Measurements from ENCODE around the gene XRCC1. TPM values are rescaled to one million over a fixed set of nuclear protein-coding genes. Genes with fewer than 3 reads are reported as not detected.

The XRCC1 gene
- polyA plus RNA-seq, 3 donors = 13.1 to 23.0 (median 19.3) TPM

DNA sequence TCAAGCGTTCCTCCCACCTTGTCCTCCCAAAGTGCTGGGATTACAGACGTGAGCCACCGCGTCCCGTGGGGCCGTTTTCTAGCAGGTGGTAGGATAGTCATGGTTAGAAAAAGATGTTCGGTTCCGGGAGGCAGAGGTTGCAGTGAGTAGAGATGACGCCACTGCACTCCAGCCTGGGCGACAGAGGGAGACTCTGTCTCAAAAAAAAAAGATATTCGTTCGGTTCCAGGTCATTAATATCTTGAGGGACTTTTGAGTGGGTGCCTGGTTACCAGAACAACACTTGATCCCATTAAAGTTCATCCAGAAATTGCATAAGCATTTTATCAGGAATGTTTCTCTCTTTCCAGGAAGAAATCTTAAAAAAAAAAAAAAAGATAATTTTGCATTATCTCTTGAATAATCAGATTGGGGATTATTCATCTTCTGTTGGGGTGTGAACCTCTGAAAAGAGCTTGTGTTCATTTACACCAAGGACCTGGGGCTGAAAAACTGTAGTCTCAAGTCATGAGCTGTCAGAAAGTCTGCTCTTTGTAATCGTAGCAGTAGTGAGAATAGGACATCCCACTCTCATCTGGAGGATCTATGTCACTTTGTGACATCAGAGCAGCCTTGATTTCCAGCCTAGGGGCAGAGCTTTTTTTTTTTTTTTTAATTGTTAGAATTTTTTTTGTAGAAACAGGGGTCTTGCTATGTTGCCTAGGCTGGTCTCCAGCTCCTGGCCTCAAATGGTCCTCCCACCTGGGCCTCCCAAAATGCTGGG is 47.3 kb downstream of the XRCC1 start:
- Mint-ChIP-seq H3K27me3 (ENCODE audit: low read depth in 3 of 3) (peaks cover 0 to 2% (median 1%) of the 10 kb centered on the region in 3 donors), H3K4me1 (peaks cover 43% of the 10 kb centered on the region), H3K27ac (peak overlapping the region in 3 of 7 donors; percentile 18 to 32 (median 18)), H3K36me3 (peaks cover 1 to 3% of the 10 kb centered on the region in 2 donors), H3K4me3 (peak overlapping the region in 1 of 2 donors; percentile 24), H3K9me3 (no peaks in the 10 kb centered on the region)
- peaks cover 0 to 1% of the 10 kb centered on the region in 2 donors for H3K36me3 ChIP-seq (replicated peaks in 1 of 2; ENCODE audit: control insufficient read depth in 1 of 2, insufficient read depth in 2 of 2, low read length in 2 of 2)
- H3K4me2 ChIP-seq (replicated peaks; ENCODE audit: extremely low read depth, low read length, poor library complexity, severe bottlenecking) = no peak overlapping the region
- DNase-seq = no peak
- no peak overlapping the region for H3K27ac ChIP-seq (ENCODE audit: low read depth in 1 of 2, low read length in 2 of 2)
- TF ChIP-seq, protein P1, sequence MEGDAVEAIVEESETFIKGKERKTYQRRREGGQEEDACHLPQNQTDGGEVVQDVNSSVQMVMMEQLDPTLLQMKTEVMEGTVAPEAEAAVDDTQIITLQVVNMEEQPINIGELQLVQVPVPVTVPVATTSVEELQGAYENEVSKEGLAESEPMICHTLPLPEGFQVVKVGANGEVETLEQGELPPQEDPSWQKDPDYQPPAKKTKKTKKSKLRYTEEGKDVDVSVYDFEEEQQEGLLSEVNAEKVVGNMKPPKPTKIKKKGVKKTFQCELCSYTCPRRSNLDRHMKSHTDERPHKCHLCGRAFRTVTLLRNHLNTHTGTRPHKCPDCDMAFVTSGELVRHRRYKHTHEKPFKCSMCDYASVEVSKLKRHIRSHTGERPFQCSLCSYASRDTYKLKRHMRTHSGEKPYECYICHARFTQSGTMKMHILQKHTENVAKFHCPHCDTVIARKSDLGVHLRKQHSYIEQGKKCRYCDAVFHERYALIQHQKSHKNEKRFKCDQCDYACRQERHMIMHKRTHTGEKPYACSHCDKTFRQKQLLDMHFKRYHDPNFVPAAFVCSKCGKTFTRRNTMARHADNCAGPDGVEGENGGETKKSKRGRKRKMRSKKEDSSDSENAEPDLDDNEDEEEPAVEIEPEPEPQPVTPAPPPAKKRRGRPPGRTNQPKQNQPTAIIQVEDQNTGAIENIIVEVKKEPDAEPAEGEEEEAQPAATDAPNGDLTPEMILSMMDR (IDR thresholded peaks at IDR 0.05) = no peak
- intact Hi-C loops (cut with micrococcal nuclease) = loop anchor here in 1 of 2 donors (2.0 kb wide), 1 partner anchor 67 kb away; no protein-coding TSS in a partner anchor
- no peaks in the 10 kb centered on the region for H3K27me3 ChIP-seq (ENCODE audit: control insufficient read depth in 2 of 2, insufficient read depth in 2 of 2, low read length in 2 of 2)
- H3K4me1 ChIP-seq (ENCODE audit: control insufficient read depth in 1 of 2, insufficient read depth in 2 of 2, low read length in 2 of 2) = peaks cover 34 to 47% of the 10 kb centered on the region in 2 donors
- H4K20me1 ChIP-seq (ENCODE audit: insufficient read depth, low read length) = peaks cover 4% of the 10 kb centered on the region
- H3K4me3 ChIP-seq (replicated peaks in 1 of 3; ENCODE audit: low read depth in 2 of 3, low read length in 3 of 3) = no peak overlapping the region
- 90% methylated on average over 9 of the region's 13 CpGs for WGBS (ENCODE audit: insufficient coverage)
- H2AFZ ChIP-seq (ENCODE audit: insufficient read depth, low read depth, low read length, poor library complexity, severe bottlenecking) = no peak overlapping the region
- H3K79me2 ChIP-seq (ENCODE audit: insufficient read depth, low read length) = peaks cover 38% of the 10 kb centered on the region
- no peak overlapping the region for H3K9ac ChIP-seq (ENCODE audit: insufficient read depth, low read length, poor library complexity, severe bottlenecking)
- no peaks in the 10 kb centered on the region for H3K9me3 ChIP-seq (replicated peaks in 1 of 2; ENCODE audit: control insufficient read depth in 1 of 2, insufficient read depth in 1 of 2, low read length in 2 of 2)

DNA sequence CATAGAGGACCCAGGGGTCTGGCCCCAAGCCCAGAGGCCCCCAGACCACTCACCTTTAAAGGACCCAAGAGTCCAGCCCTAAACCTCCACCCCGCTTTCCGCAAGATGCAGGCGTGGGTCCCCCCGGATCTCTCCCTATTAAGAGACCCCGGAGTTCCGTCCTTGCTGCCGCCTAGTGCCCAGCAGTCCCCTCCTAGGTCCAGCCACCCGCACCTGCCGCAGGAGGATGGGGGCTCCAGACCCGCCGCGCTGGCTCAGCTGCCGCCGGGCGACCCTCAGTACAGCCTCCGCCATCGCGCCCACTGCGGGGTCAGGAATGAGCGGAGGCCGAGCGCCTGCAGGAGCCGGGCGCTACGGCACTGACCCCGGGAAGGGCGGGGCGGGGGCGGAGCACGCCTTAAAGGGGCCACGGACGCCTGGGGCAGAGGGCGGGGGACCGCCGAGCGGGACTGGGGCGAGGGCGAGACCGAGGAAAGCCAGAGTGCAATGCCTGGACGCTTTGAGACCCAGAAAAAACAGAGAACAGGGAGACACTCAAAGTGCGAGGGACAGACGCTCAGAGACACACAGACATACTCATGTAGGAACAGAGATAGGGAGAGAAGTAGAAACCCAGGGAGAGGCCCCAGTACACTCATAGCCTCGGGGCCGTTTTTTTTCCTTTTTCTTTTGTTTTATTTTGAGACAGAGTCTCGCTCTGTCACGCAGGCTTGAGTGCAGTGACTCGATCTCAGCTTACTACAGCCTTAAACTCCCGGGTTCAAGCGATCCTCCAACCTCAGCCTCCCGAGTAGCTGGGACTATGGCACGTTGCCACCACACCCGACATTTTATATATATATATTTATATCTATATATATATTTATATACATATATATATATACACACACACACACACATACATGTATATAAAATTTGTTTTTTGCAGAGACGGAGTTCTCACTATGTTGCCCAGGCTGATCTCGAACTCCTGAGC is 48.2 kb downstream of the XRCC1 start, which contains the start of gene ETHE1:
Gene ETHE1, minus strand, starts transcription at position 318 of the 976 bp plus-strand sequence. Its CDS starts 24 bp downstream, at position 294.
- peak within 1 kb of the TSS; percentile 96 for H2AFZ ChIP-seq (ENCODE audit: insufficient read depth, low read depth, low read length, poor library complexity, severe bottlenecking)
- Mint-ChIP-seq H3K9me3 (no peaks in the 10 kb centered on the region), H3K27me3 (ENCODE audit: low read depth in 3 of 3) (peaks cover 0 to 2% (median 1%) of the 10 kb centered on the region in 3 donors), H3K36me3 (peaks cover 4 to 7% of the 10 kb centered on the region in 2 donors), H3K4me3 (peak within 1 kb of the TSS; percentile 90 to 98), H3K27ac (peak within 1 kb of the TSS; percentile 81 to 97 (median 92)), H3K4me1 (peaks cover 34% of the 10 kb centered on the region)
- peak within 1 kb of the TSS; percentile 89 for H3K9ac ChIP-seq (ENCODE audit: insufficient read depth, low read length, poor library complexity, severe bottlenecking)
- peaks cover 27 to 40% of the 10 kb centered on the region in 2 donors for H3K4me1 ChIP-seq (ENCODE audit: control insufficient read depth in 1 of 2, insufficient read depth in 2 of 2, low read length in 2 of 2)
- H4K20me1 ChIP-seq (ENCODE audit: insufficient read depth, low read length) = peaks cover 4% of the 10 kb centered on the region
- peak; percentile 45 to 68 (median 59) for DNase-seq
- no peaks in the 10 kb centered on the region for H3K9me3 ChIP-seq (replicated peaks in 1 of 2; ENCODE audit: control insufficient read depth in 1 of 2, insufficient read depth in 1 of 2, low read length in 2 of 2)
- H3K4me2 ChIP-seq (replicated peaks; ENCODE audit: extremely low read depth, low read length, poor library complexity, severe bottlenecking) = peak within 1 kb of the TSS; percentile 99
- 5% methylated on average over 41 of the region's 54 CpGs for WGBS (ENCODE audit: insufficient coverage)
- peaks cover 46% of the 10 kb centered on the region for H3K79me2 ChIP-seq (ENCODE audit: insufficient read depth, low read length)
- H3K36me3 ChIP-seq (replicated peaks in 1 of 2; ENCODE audit: control insufficient read depth in 1 of 2, insufficient read depth in 2 of 2, low read length in 2 of 2) = peaks cover 0 to 8% of the 10 kb centered on the region in 2 donors
- peak within 1 kb of the TSS; percentile 60 to 89 for H3K27ac ChIP-seq (ENCODE audit: low read depth in 1 of 2, low read length in 2 of 2)
- H3K27me3 ChIP-seq (ENCODE audit: control insufficient read depth in 2 of 2, insufficient read depth in 2 of 2, low read length in 2 of 2) = no peaks in the 10 kb centered on the region
- TF ChIP-seq, protein P1 (IDR thresholded peaks at IDR 0.05) = no peak
- intact Hi-C loops (cut with micrococcal nuclease) = loop anchor here in 1 of 2 donors (2.0 kb wide), 1 partner anchor 68 kb away; no protein-coding TSS in a partner anchor
- peak within 1 kb of the TSS; percentile 44 to 98 (median 91) for H3K4me3 ChIP-seq (replicated peaks in 1 of 3; ENCODE audit: low read depth in 2 of 3, low read length in 3 of 3)

All from CD14-positive monocyte (primary cell).